Activated T-helper 17 cell treated with anti-CD3 and anti-CD28 coated beads, Interleukin-2, amount 50 U/mL, for 72 hours (primary cell): ENCODE results near the gene BBX. TPM values are rescaled to one million over a fixed set of nuclear protein-coding genes. Genes with fewer than 3 reads are reported as not detected.
A peak's percentile ranks its signal among the peaks of the same experiment; 100 is the strongest.

Source experiments
- ATAC-seq: fragments of 150-1000 bp; cut with Tn5 transposase; replicated peaks from 2 replicates; pipeline ENCODE4 v1.10.0; 2021; ENCODE audit warnings: mild to moderate bottlenecking, moderate library complexity
- H3K27ac Mint-ChIP-seq: one replicate; pipeline ENCODE4 v1.8.0; 2022; ENCODE audit warnings: mixed read lengths
- H3K27me3 Mint-ChIP-seq: one replicate; pipeline ENCODE4 v1.8.0; 2022; ENCODE audit warnings: mixed read lengths
- H3K36me3 Mint-ChIP-seq: one replicate; pipeline ENCODE4 v1.8.0; 2022; ENCODE audit warnings: low read depth, mild to moderate bottlenecking, mixed read lengths
- H3K4me1 Mint-ChIP-seq: one replicate; pipeline ENCODE4 v1.8.0; 2022; ENCODE audit warnings: mixed read lengths
- H3K4me3 Mint-ChIP-seq: one replicate; pipeline ENCODE4 v1.8.0; 2022; ENCODE audit warnings: mild to moderate bottlenecking, mixed read lengths
- H3K9me3 Mint-ChIP-seq: one replicate; pipeline ENCODE4 v1.8.0; 2022; ENCODE audit warnings: mixed read lengths
- total RNA-seq, 2 donors: library from RNA; stranded (reverse); gene quantifications; one replicate each; pipeline ENCODE4 v1.2.3, GENCODE V29; 2022

BBX gene
- total RNA-seq, 2 donors from 2014 or later: 29.3 to 32.8 TPM

GRCh38 chr3:107664614-107665013, 141.9 kb downstream of the BBX start:
- H3K4me1 Mint-ChIP-seq: peaks cover 16% of the 10 kb centered on the region
- ATAC-seq: no peak
- H3K36me3 Mint-ChIP-seq: no peaks in the 10 kb centered on the region
- H3K27ac Mint-ChIP-seq: no peak overlapping the region
- H3K4me3 Mint-ChIP-seq: no peak overlapping the region
- no peaks in the 10 kb centered on the region for H3K9me3 Mint-ChIP-seq
- no peaks in the 10 kb centered on the region for H3K27me3 Mint-ChIP-seq

- ATAC-seq: no peak
- Mint-ChIP-seq H3K27ac (no peak overlapping the region), H3K4me1 (peaks cover 16% of the 10 kb centered on the region), H3K27me3 (no peaks in the 10 kb centered on the region), H3K36me3 (no peaks in the 10 kb centered on the region), H3K4me3 (no peak overlapping the region), H3K9me3 (no peaks in the 10 kb centered on the region)
Observed at GRCh38 chr3:107665351-107665750, 142.6 kb downstream of the BBX start.

GRCh38 chr3:107666853-107667252, 144.1 kb downstream of the BBX start:
- Mint-ChIP-seq H3K4me1 (peaks cover 10% of the 10 kb centered on the region), H3K9me3 (no peaks in the 10 kb centered on the region), H3K36me3 (no peaks in the 10 kb centered on the region), H3K4me3 (no peak overlapping the region), H3K27me3 (no peaks in the 10 kb centered on the region), H3K27ac (no peak overlapping the region)
- no peak for ATAC-seq

GRCh38 chr3:107668416-107668815, 145.7 kb downstream of the BBX start:
- H3K4me1 Mint-ChIP-seq: peaks cover 5% of the 10 kb centered on the region
- H3K27me3 Mint-ChIP-seq: no peaks in the 10 kb centered on the region
- no peaks in the 10 kb centered on the region for H3K36me3 Mint-ChIP-seq
- no peak for ATAC-seq
- H3K9me3 Mint-ChIP-seq: no peaks in the 10 kb centered on the region
- no peak overlapping the region for H3K4me3 Mint-ChIP-seq
- H3K27ac Mint-ChIP-seq: no peak overlapping the region

- no peak for ATAC-seq
- Mint-ChIP-seq H3K4me1 (peaks cover 5% of the 10 kb centered on the region), H3K36me3 (no peaks in the 10 kb centered on the region), H3K27me3 (no peaks in the 10 kb centered on the region), H3K9me3 (no peaks in the 10 kb centered on the region), H3K4me3 (no peak overlapping the region), H3K27ac (no peak overlapping the region)
Observed at GRCh38 chr3:107668963-107669362, 146.2 kb downstream of the BBX start.

GRCh38 chr3:107669669-107670068, 146.9 kb downstream of the BBX start:
- ATAC-seq: no peak
- no peaks in the 10 kb centered on the region for H3K9me3 Mint-ChIP-seq
- peaks cover 8% of the 10 kb centered on the region for H3K4me1 Mint-ChIP-seq
- H3K27ac Mint-ChIP-seq: no peak overlapping the region
- no peaks in the 10 kb centered on the region for H3K36me3 Mint-ChIP-seq
- no peaks in the 10 kb centered on the region for H3K27me3 Mint-ChIP-seq
- no peak overlapping the region for H3K4me3 Mint-ChIP-seq

GRCh38 chr3:107670986-107671385, 148.2 kb downstream of the BBX start:
- Mint-ChIP-seq H3K36me3 (no peaks in the 10 kb centered on the region), H3K9me3 (no peaks in the 10 kb centered on the region), H3K27me3 (no peaks in the 10 kb centered on the region), H3K4me3 (no peak overlapping the region), H3K27ac (no peak overlapping the region), H3K4me1 (peaks cover 11% of the 10 kb centered on the region)
- ATAC-seq: no peak

- no peaks in the 10 kb centered on the region for H3K36me3 Mint-ChIP-seq
- no peak overlapping the region for H3K4me3 Mint-ChIP-seq
- peak overlapping the region; percentile 22 for H3K27ac Mint-ChIP-seq
- no peaks in the 10 kb centered on the region for H3K27me3 Mint-ChIP-seq
- no peaks in the 10 kb centered on the region for H3K9me3 Mint-ChIP-seq
- ATAC-seq: no peak
- peaks cover 6% of the 10 kb centered on the region for H3K4me1 Mint-ChIP-seq
Observed at GRCh38 chr3:107674371-107674770, 151.6 kb downstream of the BBX start.

- H3K27me3 Mint-ChIP-seq: no peaks in the 10 kb centered on the region
- H3K9me3 Mint-ChIP-seq: no peaks in the 10 kb centered on the region
- H3K4me3 Mint-ChIP-seq: no peak overlapping the region
- H3K27ac Mint-ChIP-seq: no peak overlapping the region
- H3K4me1 Mint-ChIP-seq: peaks cover 9% of the 10 kb centered on the region
- no peak for ATAC-seq
- H3K36me3 Mint-ChIP-seq: no peaks in the 10 kb centered on the region
Observed at GRCh38 chr3:107675233-107675900, 152.6 kb downstream of the BBX start.

- H3K4me1 Mint-ChIP-seq: peaks cover 16% of the 10 kb centered on the region
- H3K27ac Mint-ChIP-seq: no peak overlapping the region
- no peaks in the 10 kb centered on the region for H3K27me3 Mint-ChIP-seq
- no peaks in the 10 kb centered on the region for H3K36me3 Mint-ChIP-seq
- no peaks in the 10 kb centered on the region for H3K9me3 Mint-ChIP-seq
- peak; percentile 23 for ATAC-seq
- no peak overlapping the region for H3K4me3 Mint-ChIP-seq
Observed at GRCh38 chr3:107676469-107677309, 153.9 kb downstream of the BBX start.

GRCh38 chr3:107679921-107680320, 157.2 kb downstream of the BBX start:
- peaks cover 34% of the 10 kb centered on the region for H3K4me1 Mint-ChIP-seq
- no peak overlapping the region for H3K27ac Mint-ChIP-seq
- no peak for ATAC-seq
- no peaks in the 10 kb centered on the region for H3K36me3 Mint-ChIP-seq
- H3K27me3 Mint-ChIP-seq: no peaks in the 10 kb centered on the region
- no peak overlapping the region for H3K4me3 Mint-ChIP-seq
- no peaks in the 10 kb centered on the region for H3K9me3 Mint-ChIP-seq

- peaks cover 37% of the 10 kb centered on the region for H3K4me1 Mint-ChIP-seq
- peak; percentile 52 for ATAC-seq
- H3K36me3 Mint-ChIP-seq: no peaks in the 10 kb centered on the region
- no peaks in the 10 kb centered on the region for H3K27me3 Mint-ChIP-seq
- no peak overlapping the region for H3K4me3 Mint-ChIP-seq
- H3K9me3 Mint-ChIP-seq: no peaks in the 10 kb centered on the region
- H3K27ac Mint-ChIP-seq: no peak overlapping the region
Observed at GRCh38 chr3:107680698-107681097, 157.9 kb downstream of the BBX start.

- no peak overlapping the region for H3K4me3 Mint-ChIP-seq
- no peaks in the 10 kb centered on the region for H3K27me3 Mint-ChIP-seq
- no peak for ATAC-seq
- no peaks in the 10 kb centered on the region for H3K9me3 Mint-ChIP-seq
- H3K27ac Mint-ChIP-seq: no peak overlapping the region
- H3K36me3 Mint-ChIP-seq: no peaks in the 10 kb centered on the region
- peaks cover 37% of the 10 kb centered on the region for H3K4me1 Mint-ChIP-seq
Observed at GRCh38 chr3:107681396-107681795, 158.6 kb downstream of the BBX start.

- no peak overlapping the region for H3K4me3 Mint-ChIP-seq
- no peak for ATAC-seq
- no peaks in the 10 kb centered on the region for H3K9me3 Mint-ChIP-seq
- H3K27ac Mint-ChIP-seq: no peak overlapping the region
- H3K27me3 Mint-ChIP-seq: no peaks in the 10 kb centered on the region
- no peaks in the 10 kb centered on the region for H3K36me3 Mint-ChIP-seq
- peaks cover 37% of the 10 kb centered on the region for H3K4me1 Mint-ChIP-seq
Observed at GRCh38 chr3:107682580-107682979, 159.8 kb downstream of the BBX start.

GRCh38 chr3:107683447-107683846, 160.7 kb downstream of the BBX start:
- no peak overlapping the region for H3K27ac Mint-ChIP-seq
- H3K4me1 Mint-ChIP-seq: peaks cover 37% of the 10 kb centered on the region
- H3K36me3 Mint-ChIP-seq: no peaks in the 10 kb centered on the region
- no peaks in the 10 kb centered on the region for H3K9me3 Mint-ChIP-seq
- H3K4me3 Mint-ChIP-seq: no peak overlapping the region
- ATAC-seq: no peak
- no peaks in the 10 kb centered on the region for H3K27me3 Mint-ChIP-seq
